Measurements from ENCODE around the gene KCNK6.

Gene KCNK6

GRCh38 chr19:38319421-38320258 lies at the start of gene KCNK6:
KCNK6 (plus strand) TSS chr19:38319845; CDS start chr19:38319951, 106 bp downstream.
- peak; percentile 12 to 62 for DNase-seq (ENCODE audit: low read depth in 2 of 2)

- no peak for DNase-seq (ENCODE audit: low read depth in 2 of 2)
Measured at GRCh38 chr19:38270587-38271167, 49.0 kb upstream of the KCNK6 start.

DNA sequence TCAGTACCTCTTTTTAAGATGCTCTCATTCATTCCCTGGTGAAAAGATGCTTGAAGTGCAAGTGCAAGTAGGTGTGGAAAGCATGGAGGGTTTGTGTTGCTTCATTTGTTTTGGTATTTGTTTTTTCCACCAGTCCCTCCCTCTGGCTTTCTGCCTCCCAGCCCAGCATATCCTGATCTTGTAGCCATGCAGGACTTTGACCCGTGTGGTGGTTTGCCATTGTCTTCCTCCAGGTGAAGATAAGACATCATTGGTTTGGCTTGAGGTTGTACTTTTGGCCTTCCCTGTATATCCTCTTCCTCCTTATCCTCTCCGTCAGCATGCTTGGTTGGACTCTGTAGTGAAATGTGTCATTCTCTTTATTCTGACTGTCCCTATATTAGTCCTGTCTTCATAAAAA lies 46.1 kb upstream of the KCNK6 start:
- no peak for DNase-seq (ENCODE audit: low read depth in 2 of 2)

DNA sequence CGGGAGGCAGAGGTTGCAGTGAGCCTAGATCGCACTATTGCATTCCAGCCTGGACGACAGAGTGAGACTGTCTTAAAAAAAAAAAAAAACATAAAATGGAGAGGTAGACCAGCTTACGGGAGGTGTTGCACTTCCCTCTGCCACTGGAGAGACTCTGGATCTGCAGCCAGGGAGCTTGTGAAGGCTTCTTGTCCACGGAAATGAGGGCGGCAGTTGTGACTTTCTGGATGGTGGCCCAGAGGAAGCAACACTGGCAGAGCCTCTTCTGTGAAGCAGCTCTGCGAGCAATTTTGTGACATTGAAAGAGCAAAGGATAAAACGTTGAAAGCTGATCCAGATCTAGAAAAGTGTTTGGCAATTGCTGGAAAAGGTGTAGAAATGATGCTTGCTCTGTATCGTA lies 44.9 kb upstream of the KCNK6 start:
- no peak for DNase-seq (ENCODE audit: low read depth in 2 of 2)

- no peak for DNase-seq (ENCODE audit: low read depth in 2 of 2)
Measured at GRCh38 chr19:38276942-38277517, 42.6 kb upstream of the KCNK6 start.

DNA sequence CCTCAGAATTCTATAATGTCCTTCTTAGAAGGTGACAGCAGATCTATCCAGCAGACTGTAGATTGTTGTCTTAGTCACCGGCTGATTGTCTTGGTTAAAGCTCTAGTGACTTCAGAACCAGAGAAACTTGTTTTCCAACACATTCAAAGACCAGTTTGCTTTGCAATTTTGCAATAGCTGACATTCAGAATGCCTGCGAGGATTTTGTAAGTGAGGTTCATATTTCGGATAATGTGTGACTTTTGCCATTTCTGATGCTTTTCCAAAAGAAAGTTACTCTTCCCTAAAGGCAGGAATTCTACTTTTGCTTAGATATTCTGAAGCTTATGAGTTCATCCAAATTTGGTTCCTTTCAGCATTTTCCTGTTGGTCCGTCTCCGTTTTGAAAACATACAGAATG lies 42.1 kb upstream of the KCNK6 start:
- no peak for DNase-seq (ENCODE audit: low read depth in 2 of 2)

- DNase-seq (ENCODE audit: low read depth in 2 of 2): no peak
Measured at GRCh38 chr19:38277969-38278680, 41.5 kb upstream of the KCNK6 start.

DNA sequence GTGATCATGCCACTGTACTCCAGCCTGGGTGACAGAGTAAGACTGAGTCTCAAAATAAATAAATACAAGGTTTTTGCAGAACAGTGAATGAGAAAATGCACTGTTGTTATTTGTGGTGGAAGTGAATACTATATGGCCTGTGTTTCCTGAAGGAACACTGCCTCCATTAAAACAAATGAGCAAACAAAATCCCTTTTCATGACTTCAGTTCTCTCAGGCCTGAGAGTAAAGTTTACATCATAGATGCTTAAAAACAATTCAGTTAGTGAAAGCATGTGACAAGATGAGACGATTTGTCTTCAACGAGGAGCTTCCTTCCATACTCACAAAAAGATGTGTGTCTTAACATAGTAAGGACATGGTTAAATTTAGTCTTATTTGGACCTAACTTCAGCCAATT lies 40.9 kb upstream of the KCNK6 start:
- DNase-seq (ENCODE audit: low read depth in 2 of 2): no peak

DNA sequence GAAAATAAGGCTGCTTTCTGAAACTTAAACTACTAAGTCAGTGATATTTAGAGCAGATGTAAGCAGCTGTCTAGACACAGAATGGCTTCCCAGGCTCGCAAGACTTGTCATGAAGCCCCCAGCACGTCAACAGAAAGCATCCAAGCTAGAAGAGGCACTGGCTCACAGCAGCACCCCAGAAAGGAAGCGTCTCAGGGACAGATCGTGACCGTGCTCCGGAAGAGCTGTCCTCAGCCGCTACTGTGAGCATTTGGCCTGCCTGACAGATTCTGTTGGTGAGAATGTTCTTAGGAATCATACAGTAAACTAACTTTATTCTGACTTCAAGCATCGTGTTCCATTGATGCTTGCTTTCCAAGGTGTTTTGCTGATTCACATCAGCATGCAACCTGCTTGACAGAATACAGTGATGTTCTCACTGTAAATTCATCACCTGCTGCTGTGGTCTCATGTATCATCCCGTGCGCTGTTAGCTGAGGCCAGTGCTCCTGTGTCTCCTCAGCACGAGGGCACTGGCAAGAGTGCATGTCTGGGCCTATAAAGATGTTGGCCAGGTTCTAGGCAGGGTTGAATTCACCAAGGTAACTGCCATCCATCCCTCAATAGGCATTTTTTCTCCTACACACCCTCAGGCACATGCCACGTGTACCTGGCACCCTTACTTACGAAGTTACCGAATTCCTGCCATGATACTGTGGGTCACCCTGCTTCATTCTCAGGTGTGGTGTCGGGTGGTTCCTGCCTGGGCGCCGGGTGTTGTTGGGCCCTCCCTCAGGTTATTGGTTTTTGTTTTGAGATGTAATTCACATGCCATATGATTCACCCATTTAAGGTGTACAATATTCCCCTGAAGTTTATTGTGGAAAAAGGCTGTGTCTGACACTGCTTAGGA lies 39.4 kb upstream of the KCNK6 start:
- DNase-seq (ENCODE audit: low read depth in 2 of 2): no peak

DNA sequence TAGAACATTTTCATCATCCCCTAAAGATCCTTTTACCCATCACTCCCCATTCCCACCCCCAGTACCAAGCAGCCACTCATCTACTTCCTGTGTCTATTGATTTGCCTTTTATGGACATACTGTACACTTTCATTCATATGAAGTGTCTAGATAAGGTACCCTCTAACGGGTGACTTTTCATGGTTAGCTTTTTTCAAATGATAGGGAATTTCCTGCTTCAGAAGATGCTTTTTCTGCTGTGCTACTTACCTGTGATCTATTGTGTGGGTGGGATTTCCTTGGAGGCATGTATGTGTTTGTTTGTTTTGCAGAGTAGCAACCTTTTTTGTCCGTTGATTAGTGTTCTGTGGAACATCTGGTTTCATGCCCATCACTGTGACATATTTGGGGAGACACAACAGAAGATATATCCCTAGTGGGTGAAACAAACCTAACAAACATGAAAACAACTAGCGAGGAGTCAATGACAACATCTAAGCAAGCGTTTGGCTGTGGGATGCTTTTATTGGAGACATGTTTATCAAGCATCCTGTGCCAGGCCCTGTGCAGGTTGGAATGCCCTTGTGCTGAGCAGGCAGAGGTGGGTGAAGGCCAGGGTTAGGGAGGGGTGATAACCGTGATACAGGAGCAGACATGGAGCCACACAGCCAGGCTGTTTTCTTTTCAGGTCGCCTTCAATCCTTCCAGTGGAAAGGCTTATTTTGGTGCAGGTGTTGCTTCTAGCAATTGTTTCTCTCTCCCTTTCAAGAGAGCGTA lies 37.7 kb upstream of the KCNK6 start:
- DNase-seq (ENCODE audit: low read depth in 2 of 2): no peak

- DNase-seq (ENCODE audit: low read depth in 2 of 2): no peak
Measured at GRCh38 chr19:38283271-38283670, 36.4 kb upstream of the KCNK6 start.

- no peak for DNase-seq (ENCODE audit: low read depth in 2 of 2)
Measured at GRCh38 chr19:38284422-38284821, 35.2 kb upstream of the KCNK6 start.

- no peak for DNase-seq (ENCODE audit: low read depth in 2 of 2)
Measured at GRCh38 chr19:38285567-38285966, 34.1 kb upstream of the KCNK6 start.

DNA sequence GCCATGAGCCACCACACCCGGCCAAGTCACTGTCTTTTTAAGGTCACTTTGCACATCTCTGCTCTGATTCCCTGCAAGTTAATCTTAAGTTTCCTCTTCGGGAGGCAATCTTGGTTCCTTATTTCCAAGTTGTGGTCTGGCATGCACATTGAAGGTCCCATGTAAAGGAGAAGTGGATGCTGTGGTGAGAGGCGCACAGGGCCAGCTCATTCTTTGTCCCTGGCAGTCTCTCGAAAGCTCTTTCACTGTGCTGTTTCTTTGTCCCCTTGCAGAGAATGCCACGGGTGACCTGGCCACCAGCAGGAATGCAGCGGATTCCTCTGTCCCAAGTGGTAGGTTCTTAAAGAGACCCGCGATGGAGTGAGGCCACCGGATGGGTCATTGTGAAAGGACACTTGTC lies 32.0 kb upstream of the KCNK6 start:
- DNase-seq (ENCODE audit: low read depth in 2 of 2): no peak

DNA sequence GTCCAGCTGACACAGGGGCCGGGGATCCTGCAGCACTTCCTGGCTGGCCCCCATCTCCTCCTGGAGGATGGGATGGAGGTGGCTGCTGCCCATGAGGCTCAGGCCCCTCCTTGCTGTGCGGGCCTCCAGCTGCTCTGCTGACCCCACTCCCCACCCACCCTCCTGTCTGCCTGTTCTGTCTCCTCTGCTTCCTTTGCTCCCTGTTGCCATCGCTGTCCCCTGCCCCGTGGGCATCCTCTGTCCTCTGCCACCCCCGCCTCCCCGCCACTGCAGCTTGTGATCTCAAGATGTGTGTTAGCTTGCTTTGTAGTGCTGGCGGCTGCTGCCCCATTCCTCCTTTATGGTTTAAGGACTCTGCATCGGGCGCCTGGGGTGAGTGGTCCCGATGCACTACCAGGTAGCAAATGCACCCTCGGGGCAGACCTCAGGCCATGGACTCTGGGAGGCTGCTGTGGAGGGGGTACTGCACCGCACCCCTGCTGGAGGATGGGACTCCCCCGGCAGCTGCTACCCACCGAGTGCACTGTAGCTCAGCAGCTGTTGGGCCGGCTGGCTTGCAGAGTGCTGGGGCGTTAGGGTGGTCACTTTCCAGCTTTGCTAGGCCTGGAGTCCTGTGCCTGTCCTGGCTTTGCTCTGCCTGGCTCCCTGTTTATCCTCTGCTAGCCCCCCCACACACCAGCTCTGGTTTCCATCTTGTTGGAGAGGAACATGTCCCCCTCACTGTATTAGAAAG lies 31.4 kb upstream of the KCNK6 start:
- no peak for DNase-seq (ENCODE audit: low read depth in 2 of 2)

- no peak for DNase-seq (ENCODE audit: low read depth in 2 of 2)
Measured at GRCh38 chr19:38289955-38290354, 29.7 kb upstream of the KCNK6 start.

DNA sequence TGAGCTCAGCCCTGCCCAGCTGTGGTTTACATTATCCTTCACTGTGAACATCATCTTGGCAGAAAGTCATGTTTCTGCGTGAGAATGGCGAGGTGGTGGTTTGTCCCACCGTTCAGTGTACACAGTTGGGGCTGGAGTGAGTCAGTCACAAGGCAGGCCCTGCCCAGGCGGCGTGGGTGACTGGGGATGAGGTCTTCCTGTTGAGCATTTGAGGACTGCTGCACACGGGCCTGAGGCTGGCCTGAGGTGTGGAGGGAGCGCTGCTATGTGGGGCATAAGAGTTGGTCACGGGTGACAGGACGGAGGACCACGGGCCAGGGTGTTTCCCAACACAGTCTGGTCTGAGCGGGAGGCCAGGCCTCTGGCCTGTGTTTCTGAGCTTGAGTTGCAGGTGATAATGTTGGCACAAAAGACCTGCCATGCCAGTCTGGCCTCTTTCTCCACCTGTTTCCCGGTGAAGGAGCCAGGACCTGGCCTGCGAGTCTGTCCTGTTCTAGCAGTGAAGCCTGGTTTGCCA lies 29.0 kb upstream of the KCNK6 start:
- no peak for DNase-seq (ENCODE audit: low read depth in 2 of 2)

DNA sequence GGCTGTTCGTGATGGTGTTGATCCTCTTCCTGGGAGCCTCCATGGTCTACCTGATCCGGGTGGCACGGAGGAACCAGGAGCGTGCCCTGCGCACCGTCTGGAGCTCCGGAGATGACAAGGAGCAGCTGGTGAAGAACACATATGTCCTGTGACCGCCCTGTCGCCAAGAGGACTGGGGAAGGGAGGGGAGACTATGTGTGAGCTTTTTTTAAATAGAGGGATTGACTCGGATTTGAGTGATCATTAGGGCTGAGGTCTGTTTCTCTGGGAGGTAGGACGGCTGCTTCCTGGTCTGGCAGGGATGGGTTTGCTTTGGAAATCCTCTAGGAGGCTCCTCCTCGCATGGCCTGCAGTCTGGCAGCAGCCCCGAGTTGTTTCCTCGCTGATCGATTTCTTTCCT lies 27.8 kb upstream of the KCNK6 start:
- no peak for DNase-seq (ENCODE audit: low read depth in 2 of 2)

DNA sequence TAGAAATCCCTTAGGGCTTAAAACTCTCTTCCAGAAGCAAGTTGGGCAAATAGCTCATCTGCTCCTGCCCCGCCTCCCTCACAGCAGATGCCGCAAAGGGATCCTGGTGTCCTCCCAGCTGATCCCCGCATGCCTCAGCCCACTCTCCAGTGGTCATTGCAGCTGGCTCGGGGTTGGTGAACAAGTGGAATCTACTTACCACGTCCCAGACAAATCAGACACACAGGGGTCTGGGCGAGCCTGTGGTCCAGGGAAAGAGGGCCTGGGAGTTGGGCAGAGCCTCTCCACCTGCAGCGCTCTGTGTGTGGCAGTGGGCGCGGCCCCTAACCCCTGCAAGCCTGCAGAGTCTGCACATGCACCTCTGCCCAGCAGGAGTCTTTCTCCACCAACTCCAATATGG lies 26.4 kb upstream of the KCNK6 start:
- no peak for DNase-seq (ENCODE audit: low read depth in 2 of 2)

DNA sequence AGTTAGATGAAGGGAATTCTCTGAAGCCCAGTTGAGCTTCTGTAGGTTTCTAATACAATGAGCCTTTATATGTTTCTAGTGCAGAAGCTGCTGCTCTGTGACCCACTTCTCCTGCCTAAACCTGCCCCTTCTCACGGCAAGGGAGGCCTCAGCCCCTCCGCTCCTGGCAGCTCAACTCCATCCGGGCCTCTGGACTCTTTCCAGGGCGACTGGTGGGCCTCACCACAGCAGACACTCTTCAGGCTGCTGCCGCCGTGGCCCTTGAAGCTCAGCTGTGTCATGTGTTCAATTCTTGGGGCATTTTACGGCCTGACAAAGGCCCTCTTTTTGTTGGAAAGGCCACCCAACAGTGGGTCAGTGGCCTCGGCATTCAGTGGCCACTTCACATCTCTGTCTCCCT lies 25.6 kb upstream of the KCNK6 start:
- DNase-seq (ENCODE audit: low read depth in 2 of 2): no peak
